ENCODE measurements around the gene CLEC2A. TPM values are rescaled to one million over a fixed set of nuclear protein-coding genes. Genes with fewer than 3 reads are reported as not detected.
"Not testable (repeated sequence)": the region's sequence is repeated elsewhere in the genome, so short reads cannot be mapped to it uniquely, and the experiment has no call there.

CLEC2A gene
- total RNA-seq, 2 donors from 2014 or later = not detected

GRCh38 chr12:9952954-9953729, 21.0 kb upstream of the CLEC2A start:
- not testable (repeated sequence) for H3K9me3 Mint-ChIP-seq; H3K4me3 Mint-ChIP-seq; H3K27ac Mint-ChIP-seq; ATAC-seq (replicated peaks in 1 of 2); H3K27me3 Mint-ChIP-seq (ENCODE audit: low read depth); DNase-seq; H3K36me3 Mint-ChIP-seq (ENCODE audit: insufficient read depth in 2 of 2)
- peaks cover 56% of the 10 kb centered on the region for H3K4me1 Mint-ChIP-seq (ENCODE audit: low read depth)

- DNase-seq (peak; percentile 9 to 28), ATAC-seq (replicated peaks in 1 of 2) (peak; percentile 53 to 62)
- H3K27me3 Mint-ChIP-seq (ENCODE audit: low read depth) = no peaks in the 10 kb centered on the region
- no peak overlapping the region for H3K27ac Mint-ChIP-seq
- peaks cover 52% of the 10 kb centered on the region for H3K4me1 Mint-ChIP-seq (ENCODE audit: low read depth)
- no peaks in the 10 kb centered on the region for H3K36me3 Mint-ChIP-seq (ENCODE audit: insufficient read depth in 2 of 2)
- H3K9me3 Mint-ChIP-seq = no peaks in the 10 kb centered on the region
- peak overlapping the region in 1 of 2 donors; percentile 21 for H3K4me3 Mint-ChIP-seq
Measured at GRCh38 chr12:9951026-9951675, 19.0 kb upstream of the CLEC2A start.

GRCh38 chr12:9948606-9949296, 16.6 kb upstream of the CLEC2A start:
- DNase-seq (peak; percentile 10 to 20), ATAC-seq (replicated peaks in 1 of 2) (peak; percentile 97)
- peak overlapping the region; percentile 16 to 37 for H3K4me3 Mint-ChIP-seq
- peaks cover 49% of the 10 kb centered on the region for H3K4me1 Mint-ChIP-seq (ENCODE audit: low read depth)
- no peaks in the 10 kb centered on the region for H3K27me3 Mint-ChIP-seq (ENCODE audit: low read depth)
- no peak overlapping the region for H3K27ac Mint-ChIP-seq
- no peaks in the 10 kb centered on the region for H3K9me3 Mint-ChIP-seq
- H3K36me3 Mint-ChIP-seq (ENCODE audit: insufficient read depth in 2 of 2) = no peaks in the 10 kb centered on the region

GRCh38 chr12:9947674-9948073, 15.5 kb upstream of the CLEC2A start:
- Mint-ChIP-seq H3K27ac (no peak overlapping the region), H3K27me3 (ENCODE audit: low read depth) (no peaks in the 10 kb centered on the region), H3K4me3 (no peak overlapping the region), H3K4me1 (ENCODE audit: low read depth) (peaks cover 49% of the 10 kb centered on the region), H3K9me3 (no peaks in the 10 kb centered on the region), H3K36me3 (ENCODE audit: insufficient read depth in 2 of 2) (no peaks in the 10 kb centered on the region)
- ATAC-seq (replicated peaks in 1 of 2) (no peak), DNase-seq (no peak)

- DNase-seq (no peak), ATAC-seq (replicated peaks in 1 of 2) (no peak)
- Mint-ChIP-seq H3K27ac (no peak overlapping the region), H3K4me3 (no peak overlapping the region), H3K9me3 (no peaks in the 10 kb centered on the region), H3K36me3 (ENCODE audit: insufficient read depth in 2 of 2) (no peaks in the 10 kb centered on the region), H3K27me3 (ENCODE audit: low read depth) (no peaks in the 10 kb centered on the region), H3K4me1 (ENCODE audit: low read depth) (peaks cover 26% of the 10 kb centered on the region)
Measured at GRCh38 chr12:9944391-9944790, 12.2 kb upstream of the CLEC2A start.

- H3K4me1 Mint-ChIP-seq (ENCODE audit: low read depth) = peaks cover 14% of the 10 kb centered on the region
- H3K36me3 Mint-ChIP-seq (ENCODE audit: insufficient read depth in 2 of 2) = no peaks in the 10 kb centered on the region
- peak in 1 of 2 donors; percentile 21 for DNase-seq
- H3K27me3 Mint-ChIP-seq (ENCODE audit: low read depth) = no peaks in the 10 kb centered on the region
- peak overlapping the region; percentile 61 to 79 for H3K4me3 Mint-ChIP-seq
- H3K9me3 Mint-ChIP-seq = no peaks in the 10 kb centered on the region
- no peak overlapping the region for H3K27ac Mint-ChIP-seq
- peak; percentile 62 to 72 for ATAC-seq (replicated peaks in 1 of 2)
Measured at GRCh38 chr12:9943240-9943639, 11.1 kb upstream of the CLEC2A start.

GRCh38 chr12:9941838-9942237, 9.7 kb upstream of the CLEC2A start:
- no peaks in the 10 kb centered on the region for H3K36me3 Mint-ChIP-seq (ENCODE audit: insufficient read depth in 2 of 2)
- H3K4me1 Mint-ChIP-seq (ENCODE audit: low read depth) = peaks cover 7% of the 10 kb centered on the region
- no peak overlapping the region for H3K27ac Mint-ChIP-seq
- no peaks in the 10 kb centered on the region for H3K27me3 Mint-ChIP-seq (ENCODE audit: low read depth)
- DNase-seq = no peak
- no peaks in the 10 kb centered on the region for H3K9me3 Mint-ChIP-seq
- ATAC-seq (replicated peaks in 1 of 2) = no peak
- no peak overlapping the region for H3K4me3 Mint-ChIP-seq

GRCh38 chr12:9940375-9940774, 8.2 kb upstream of the CLEC2A start:
- Mint-ChIP-seq H3K4me1 (ENCODE audit: low read depth) (peaks cover 7% of the 10 kb centered on the region), H3K27me3 (ENCODE audit: low read depth) (no peaks in the 10 kb centered on the region), H3K9me3 (no peaks in the 10 kb centered on the region), H3K27ac (no peak overlapping the region), H3K36me3 (ENCODE audit: insufficient read depth in 2 of 2) (no peaks in the 10 kb centered on the region), H3K4me3 (no peak overlapping the region)
- DNase-seq = no peak
- ATAC-seq (replicated peaks in 1 of 2) = no peak

GRCh38 chr12:9936591-9936990, 4.4 kb upstream of the CLEC2A start:
- Mint-ChIP-seq H3K9me3 (no peaks in the 10 kb centered on the region), H3K4me1 (ENCODE audit: low read depth) (no peaks in the 10 kb centered on the region), H3K27me3 (ENCODE audit: low read depth) (peaks cover 16% of the 10 kb centered on the region), H3K27ac (no peak overlapping the region), H3K36me3 (ENCODE audit: insufficient read depth in 2 of 2) (no peaks in the 10 kb centered on the region), H3K4me3 (no peak overlapping the region)
- DNase-seq = no peak
- no peak for ATAC-seq (replicated peaks in 1 of 2)

GRCh38 chr12:9935026-9935425, 2.9 kb upstream of the CLEC2A start:
- no peak overlapping the region for H3K27ac Mint-ChIP-seq
- DNase-seq = no peak
- no peaks in the 10 kb centered on the region for H3K9me3 Mint-ChIP-seq
- no peak overlapping the region for H3K4me3 Mint-ChIP-seq
- H3K27me3 Mint-ChIP-seq (ENCODE audit: low read depth) = peaks cover 16% of the 10 kb centered on the region
- H3K36me3 Mint-ChIP-seq (ENCODE audit: insufficient read depth in 2 of 2) = no peaks in the 10 kb centered on the region
- H3K4me1 Mint-ChIP-seq (ENCODE audit: low read depth) = no peaks in the 10 kb centered on the region
- ATAC-seq (replicated peaks in 1 of 2) = no peak

- ATAC-seq (replicated peaks in 1 of 2) (no peak), DNase-seq (no peak)
- Mint-ChIP-seq H3K4me3 (no peak overlapping the region), H3K36me3 (ENCODE audit: insufficient read depth in 2 of 2) (no peaks in the 10 kb centered on the region), H3K4me1 (ENCODE audit: low read depth) (no peaks in the 10 kb centered on the region), H3K9me3 (no peaks in the 10 kb centered on the region), H3K27ac (no peak overlapping the region), H3K27me3 (ENCODE audit: low read depth) (peaks cover 16% of the 10 kb centered on the region)
Measured at GRCh38 chr12:9933958-9934357, 1.8 kb upstream of the CLEC2A start.

GRCh38 chr12:9931245-9931644, 925 bp downstream of the CLEC2A start:
- Mint-ChIP-seq H3K27me3 (ENCODE audit: low read depth) (peaks cover 16% of the 10 kb centered on the region), H3K9me3 (no peaks in the 10 kb centered on the region), H3K4me1 (ENCODE audit: low read depth) (peaks cover 6% of the 10 kb centered on the region), H3K4me3 (no peak overlapping the region), H3K27ac (no peak overlapping the region), H3K36me3 (ENCODE audit: insufficient read depth in 2 of 2) (no peaks in the 10 kb centered on the region)
- ATAC-seq (replicated peaks in 1 of 2) = no peak
- DNase-seq = no peak

GRCh38 chr12:9928607-9929006, 3.6 kb downstream of the CLEC2A start:
- no peak overlapping the region for H3K4me3 Mint-ChIP-seq
- no peaks in the 10 kb centered on the region for H3K9me3 Mint-ChIP-seq
- peaks cover 9% of the 10 kb centered on the region for H3K27me3 Mint-ChIP-seq (ENCODE audit: low read depth)
- ATAC-seq (replicated peaks in 1 of 2) (no peak), DNase-seq (no peak)
- peaks cover 15% of the 10 kb centered on the region for H3K4me1 Mint-ChIP-seq (ENCODE audit: low read depth)
- H3K36me3 Mint-ChIP-seq (ENCODE audit: insufficient read depth in 2 of 2) = no peaks in the 10 kb centered on the region
- no peak overlapping the region for H3K27ac Mint-ChIP-seq
